GM12801 (cell line): ENCODE results near the gene LPAR2.

Experiments
- CTCF ChIP-seq: IDR thresholded peaks from one replicate; pipeline ENCODE4 v1.5.1; 2011; ENCODE audit warnings: control low read depth; ENCODE audit not compliant: insufficient read length; ENCODE audit errors: extremely low read depth

Gene LPAR2

GRCh38 chr19:19579533-19580361 is 48.3 kb downstream of the LPAR2 start:
- TF ChIP-seq CTCF: no peak

GRCh38 chr19:19578252-19578651 is 49.8 kb downstream of the LPAR2 start:
- no peak for TF ChIP-seq CTCF

- TF ChIP-seq CTCF: no peak
These were observed 52.6 kb downstream of the LPAR2 start for GRCh38 chr19:19575411-19575810.
